Ascending aorta (tissue), 2 donors: ENCODE measurements around the gene CNTNAP2. TPM values are rescaled to one million over a fixed set of nuclear protein-coding genes. Genes with fewer than 3 reads are reported as not detected.
"Not testable (repeated sequence)": the region's sequence is repeated elsewhere in the genome, so short reads cannot be mapped to it uniquely, and the experiment has no call there.

ENCODE experiments used
- DNase-seq, 2 donors: peaks; one replicate each; pipeline ENCODE4 v3.0.0-alpha.2; 2019; ENCODE audit warnings: low spot score in 2 of 2
- H3K27ac ChIP-seq, 2 donors: fragments of 200-600 bp; sonication (generic); one replicate each; pipeline ENCODE4 v1.5.1; 2016 to 2017; ENCODE audit warnings: mild to moderate bottlenecking in 1 of 2
- H3K27me3 ChIP-seq: fragments of 200-600 bp; sonication (generic); one replicate; pipeline ENCODE4 v1.5.1; 2017
- H3K36me3 ChIP-seq, 2 donors: fragments of 200-600 bp; sonication (generic); one replicate each; pipeline ENCODE4 v1.5.1; 2016
- H3K4me1 ChIP-seq, 2 donors: fragments of 200-600 bp; sonication (generic); one replicate each; pipeline ENCODE4 v1.5.1; 2016 to 2017; ENCODE audit warnings: mild to moderate bottlenecking in 1 of 2
- H3K4me3 ChIP-seq, 2 donors: fragments of 200-600 bp; sonication (generic); one replicate each; pipeline ENCODE4 v1.5.1; 2016 to 2017; ENCODE audit warnings: mild to moderate bottlenecking in 1 of 2
- H3K9me3 ChIP-seq, 2 donors: fragments of 200-600 bp; sonication (generic); one replicate each; pipeline ENCODE4 v1.5.1; 2016
- CTCF ChIP-seq, 3 experiments: fragments of 200-600 bp in 2 of 3; fragments of 450-650 bp in 1 of 3; sonication (generic) in 2 of 3; IDR thresholded peaks; one replicate each; pipeline ENCODE4 v1.5.1; 2016 to 2019; ENCODE audit warnings: antibody characterized with exemption in 3 of 3, mild to moderate bottlenecking in 1 of 3, moderate library complexity in 1 of 3
- intact Hi-C: fragments of 100-400 bp; cut with DNase I; formaldehyde crosslinking; loops from one replicate; pipeline ENCODE4 v1.15.1; 2023
- total RNA-seq: library from RNA; depleted of rRNA; stranded (reverse); fragments of >200 nt; gene quantifications from one replicate; pipeline ENCODE4 v1.1.0, GENCODE V29; 2016

The CNTNAP2 gene
- total RNA-seq, 1 donor from 2014 or later = not detected

GRCh38 chr7:147106746-147107145 lies 990.1 kb downstream of the CNTNAP2 start:
- intact Hi-C loops = no loop called here

GRCh38 chr7:147114525-147114924 lies 997.9 kb downstream of the CNTNAP2 start:
- intact Hi-C loops, H3K27me3 ChIP-seq, H3K4me3 ChIP-seq, DNase-seq, H3K4me1 ChIP-seq, H3K27ac ChIP-seq, H3K36me3 ChIP-seq: not testable (repeated sequence)
- H3K9me3 ChIP-seq = peaks cover 5 to 16% of the 10 kb centered on the region in 2 donors

More at GRCh38 chr7:147106746-147107145, 990.1 kb downstream of the CNTNAP2 start:
- DNase-seq = no peak
- H3K27ac ChIP-seq = no peak overlapping the region
- TF ChIP-seq CTCF (IDR thresholded peaks at IDR 0.05) = no peak
- H3K4me3 ChIP-seq = no peak overlapping the region
- H3K9me3 ChIP-seq = no peaks in the 10 kb centered on the region
- no peaks in the 10 kb centered on the region for H3K4me1 ChIP-seq
- H3K27me3 ChIP-seq = no peaks in the 10 kb centered on the region
- H3K36me3 ChIP-seq = no peaks in the 10 kb centered on the region

GRCh38 chr7:147136352-147136751 lies 1019.8 kb downstream of the CNTNAP2 start:
- Histone ChIP-seq H3K4me1 (no peaks in the 10 kb centered on the region), H3K36me3 (no peaks in the 10 kb centered on the region), H3K4me3 (no peak overlapping the region), H3K9me3 (no peaks in the 10 kb centered on the region), H3K27me3 (no peaks in the 10 kb centered on the region), H3K27ac (no peak overlapping the region)
- intact Hi-C loops = no loop called here
- no peak for TF ChIP-seq CTCF (IDR thresholded peaks at IDR 0.05)
- DNase-seq = no peak

GRCh38 chr7:147145194-147145593 lies 1028.6 kb downstream of the CNTNAP2 start:
- intact Hi-C loops = no loop called here
- no peak overlapping the region for H3K4me3 ChIP-seq
- no peaks in the 10 kb centered on the region for H3K27me3 ChIP-seq
- no peaks in the 10 kb centered on the region for H3K4me1 ChIP-seq
- no peaks in the 10 kb centered on the region for H3K36me3 ChIP-seq
- H3K27ac ChIP-seq = no peak overlapping the region
- DNase-seq = no peak
- no peak for TF ChIP-seq CTCF (IDR thresholded peaks at IDR 0.05)
- no peaks in the 10 kb centered on the region for H3K9me3 ChIP-seq

GRCh38 chr7:147146169-147146568 lies 1029.6 kb downstream of the CNTNAP2 start:
- Histone ChIP-seq H3K4me3 (no peak overlapping the region), H3K27ac (no peak overlapping the region), H3K27me3 (no peaks in the 10 kb centered on the region), H3K36me3 (no peaks in the 10 kb centered on the region), H3K4me1 (no peaks in the 10 kb centered on the region), H3K9me3 (no peaks in the 10 kb centered on the region)
- intact Hi-C loops = no loop called here
- TF ChIP-seq CTCF (IDR thresholded peaks at IDR 0.05) = no peak
- no peak for DNase-seq

- no peak overlapping the region for H3K27ac ChIP-seq
- H3K4me1 ChIP-seq = no peaks in the 10 kb centered on the region
- H3K27me3 ChIP-seq = no peaks in the 10 kb centered on the region
- no peaks in the 10 kb centered on the region for H3K9me3 ChIP-seq
- no peak overlapping the region for H3K4me3 ChIP-seq
- no peaks in the 10 kb centered on the region for H3K36me3 ChIP-seq
- intact Hi-C loops = no loop called here
- DNase-seq = no peak
- no peak for TF ChIP-seq CTCF (IDR thresholded peaks at IDR 0.05)
These were observed 1035.1 kb downstream of the CNTNAP2 start for GRCh38 chr7:147151661-147152060.
